Activated CD8-positive, alpha-beta memory T cell treated with anti-CD3 and anti-CD28 coated beads, Interleukin-2, amount 10 ng/mL, durations not matched to agents 7 days and 5 days (primary cell): ENCODE data around the gene CENPN. TPM values are rescaled to one million over a fixed set of nuclear protein-coding genes. Genes with fewer than 3 reads are reported as not detected.

ENCODE experiments used
- ATAC-seq: fragments of 150-1000 bp; cut with Tn5 transposase; one replicate; pipeline ENCODE4 v1.10.0; 2021; ENCODE audit warnings: moderate library complexity
- CTCF ChIA-PET: fragments of 350-600 bp; sonication (Branson Sonifier 250); formaldehyde crosslinking; loops from one replicate; lab custom pipeline; 2021; ENCODE audit warnings: antibody characterized with exemption; lab: Charles Lee
- DNase-seq: peaks from one replicate; pipeline ENCODE4 v3.0.0-alpha.2; 2020
- H3K27ac Mint-ChIP-seq: one replicate; pipeline ENCODE4 v1.8.0; 2021; ENCODE audit warnings: mild to moderate bottlenecking, mixed read lengths
- H3K27me3 Mint-ChIP-seq: one replicate; pipeline ENCODE4 v1.8.0; 2021; ENCODE audit warnings: mixed read lengths
- H3K36me3 Mint-ChIP-seq: one replicate; pipeline ENCODE4 v1.8.0; 2021; ENCODE audit warnings: mild to moderate bottlenecking, mixed read lengths
- H3K4me1 Mint-ChIP-seq: one replicate; pipeline ENCODE4 v1.8.0; 2021; ENCODE audit warnings: mixed read lengths
- H3K4me3 Mint-ChIP-seq: one replicate; pipeline ENCODE4 v1.8.0; 2021; ENCODE audit warnings: mild to moderate bottlenecking, moderate library complexity, mixed read lengths
- H3K9me3 Mint-ChIP-seq: one replicate; pipeline ENCODE4 v1.8.0; 2022; ENCODE audit warnings: low read depth, mixed read lengths
- total RNA-seq, 2 experiments: library from RNA; stranded (reverse); gene quantifications; one replicate each; pipeline ENCODE4 v1.2.3, GENCODE V29; 2021

The CENPN gene
- total RNA-seq, 2 experiments from 2014 or later: 66.1 to 73.7 TPM

- CTCF ChIA-PET: no interaction called here
- Mint-ChIP-seq H3K4me1 (peaks cover 9% of the 10 kb centered on the region), H3K36me3 (peaks cover 22% of the 10 kb centered on the region), H3K4me3 (no peak overlapping the region), H3K27me3 (no peaks in the 10 kb centered on the region), H3K27ac (no peak overlapping the region), H3K9me3 (no peaks in the 10 kb centered on the region)
- no peak for ATAC-seq
- DNase-seq: no peak
These were observed 25.9 kb upstream of the CENPN start for GRCh38 chr16:80981103-80981502.

GRCh38 chr16:80982646-80983045 is 24.4 kb upstream of the CENPN start:
- CTCF ChIA-PET: no interaction called here
- Mint-ChIP-seq H3K27ac (no peak overlapping the region), H3K4me3 (no peak overlapping the region), H3K36me3 (peaks cover 25% of the 10 kb centered on the region), H3K9me3 (no peaks in the 10 kb centered on the region), H3K4me1 (peaks cover 17% of the 10 kb centered on the region), H3K27me3 (no peaks in the 10 kb centered on the region)
- no peak for ATAC-seq
- no peak for DNase-seq

- ATAC-seq: no peak
- Mint-ChIP-seq H3K4me3 (no peak overlapping the region), H3K36me3 (peaks cover 21% of the 10 kb centered on the region), H3K27ac (no peak overlapping the region), H3K4me1 (peaks cover 17% of the 10 kb centered on the region), H3K9me3 (no peaks in the 10 kb centered on the region), H3K27me3 (no peaks in the 10 kb centered on the region)
- CTCF ChIA-PET: interaction anchor here (1.2 kb wide), 1 partner anchor 9 kb away, joined by 3 read pairs; no protein-coding TSS in a partner anchor
- DNase-seq: no peak
These were observed 22.7 kb upstream of the CENPN start for GRCh38 chr16:80984124-80984892.

- no peak overlapping the region for H3K4me3 Mint-ChIP-seq
- H3K27ac Mint-ChIP-seq: no peak overlapping the region
- H3K4me1 Mint-ChIP-seq: peaks cover 25% of the 10 kb centered on the region
- CTCF ChIA-PET: interaction anchor here (1.9 kb wide), 1 partner anchor 8 kb away, joined by 5 read pairs; no protein-coding TSS in a partner anchor
- DNase-seq (no peak), ATAC-seq (no peak)
- peaks cover 24% of the 10 kb centered on the region for H3K36me3 Mint-ChIP-seq
- H3K9me3 Mint-ChIP-seq: no peaks in the 10 kb centered on the region
- no peaks in the 10 kb centered on the region for H3K27me3 Mint-ChIP-seq
These were observed 21.4 kb upstream of the CENPN start for GRCh38 chr16:80985611-80986010.

DNA sequence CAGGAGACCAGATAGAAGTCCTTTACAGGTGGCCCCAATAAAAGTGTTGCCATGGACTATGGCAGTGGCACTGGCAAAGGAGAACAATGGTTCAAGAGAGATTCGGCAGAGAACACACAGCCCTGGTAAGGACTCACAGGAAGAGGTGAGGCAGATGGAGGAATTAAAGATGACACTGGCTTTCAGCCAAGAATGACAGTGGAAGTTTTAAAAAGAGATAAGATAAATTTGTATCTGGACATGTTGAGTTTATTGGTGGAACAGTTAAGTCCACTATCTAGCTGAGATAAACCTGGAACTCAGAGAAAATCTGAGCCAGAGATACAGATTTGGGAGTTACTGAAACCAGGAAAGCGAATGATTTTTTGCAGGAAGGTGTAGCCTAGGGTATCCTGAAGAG is 20.5 kb upstream of the CENPN start:
- CTCF ChIA-PET: interaction anchor here (1.9 kb wide), 1 partner anchor 9 kb away, joined by 5 read pairs; no protein-coding TSS in a partner anchor
- peaks cover 25% of the 10 kb centered on the region for H3K4me1 Mint-ChIP-seq
- no peaks in the 10 kb centered on the region for H3K9me3 Mint-ChIP-seq
- H3K36me3 Mint-ChIP-seq: peaks cover 24% of the 10 kb centered on the region
- no peak for ATAC-seq
- no peak overlapping the region for H3K27ac Mint-ChIP-seq
- H3K27me3 Mint-ChIP-seq: no peaks in the 10 kb centered on the region
- DNase-seq: no peak
- H3K4me3 Mint-ChIP-seq: no peak overlapping the region

DNA sequence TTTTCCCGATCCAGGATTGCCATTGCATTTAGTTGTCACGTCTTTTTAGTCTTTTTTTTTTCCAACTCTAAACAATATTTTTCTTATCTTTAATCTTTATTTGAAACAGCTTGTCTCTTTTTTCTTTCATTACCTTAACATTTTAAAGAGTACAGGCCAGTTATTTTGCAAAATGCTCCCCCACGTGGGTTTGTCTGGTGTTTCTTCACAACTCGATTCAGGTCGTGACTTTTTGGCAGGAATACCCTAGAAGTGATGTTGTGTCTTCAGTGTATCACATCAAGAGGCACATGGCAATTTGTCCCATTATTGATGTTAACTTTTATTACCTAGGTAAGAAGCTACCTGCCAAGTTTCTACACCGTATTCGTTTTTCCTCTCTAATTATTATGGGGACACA is 18.3 kb upstream of the CENPN start:
- DNase-seq: no peak
- H3K4me3 Mint-ChIP-seq: no peak overlapping the region
- H3K36me3 Mint-ChIP-seq: peaks cover 29% of the 10 kb centered on the region
- no peak overlapping the region for H3K27ac Mint-ChIP-seq
- peaks cover 30% of the 10 kb centered on the region for H3K4me1 Mint-ChIP-seq
- H3K27me3 Mint-ChIP-seq: no peaks in the 10 kb centered on the region
- no peak for ATAC-seq
- no peaks in the 10 kb centered on the region for H3K9me3 Mint-ChIP-seq
- CTCF ChIA-PET: interaction anchor here (1.8 kb wide), 1 partner anchor 16 kb away, joined by 5 read pairs; no protein-coding TSS in a partner anchor

DNA sequence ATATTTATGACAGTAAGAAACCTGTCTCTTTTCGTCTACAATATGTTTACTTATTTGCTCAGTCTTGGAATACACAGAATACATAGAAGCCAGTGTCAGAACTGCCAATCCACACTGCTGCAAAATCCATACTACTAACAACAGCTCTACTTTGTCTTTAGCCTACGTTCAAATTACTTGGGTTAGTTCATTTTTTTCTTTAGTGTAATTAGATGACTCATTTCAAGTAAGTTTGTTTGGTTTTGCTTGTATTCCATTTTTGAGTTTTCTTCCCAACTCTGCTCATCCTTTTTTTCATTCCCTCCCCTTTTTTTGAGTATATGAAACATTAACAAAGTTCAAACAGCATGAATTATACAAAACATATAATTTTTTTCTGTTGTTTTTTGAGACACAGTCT is 17.2 kb upstream of the CENPN start:
- H3K9me3 Mint-ChIP-seq: no peaks in the 10 kb centered on the region
- H3K36me3 Mint-ChIP-seq: peaks cover 37% of the 10 kb centered on the region
- CTCF ChIA-PET: no interaction called here

DNA sequence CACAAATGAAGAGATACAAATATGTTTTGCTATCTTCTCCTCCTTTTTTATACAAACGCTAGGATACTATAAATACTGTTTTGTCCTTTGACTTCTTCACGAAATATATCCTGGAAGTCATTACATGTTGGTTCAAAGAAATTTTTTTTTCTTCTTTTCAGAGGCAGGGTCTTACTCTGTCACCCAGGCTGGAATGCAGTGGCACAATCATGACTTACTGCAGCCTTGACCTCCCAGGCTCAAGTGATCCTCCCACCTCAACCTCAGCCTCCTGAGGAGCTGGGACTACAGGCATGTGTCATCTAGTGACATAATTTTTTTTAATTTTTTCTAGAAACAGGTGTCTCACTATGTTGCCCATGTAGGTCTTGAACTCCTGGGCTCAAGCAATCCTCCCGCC is 16.4 kb upstream of the CENPN start:
- Mint-ChIP-seq H3K4me1 (peaks cover 37% of the 10 kb centered on the region), H3K9me3 (no peaks in the 10 kb centered on the region), H3K4me3 (no peak overlapping the region), H3K36me3 (peaks cover 41% of the 10 kb centered on the region), H3K27ac (no peak overlapping the region), H3K27me3 (no peaks in the 10 kb centered on the region)
- CTCF ChIA-PET: interaction anchor here (0.6 kb wide), 1 partner anchor 14 kb away, joined by 3 read pairs; no protein-coding TSS in a partner anchor
- ATAC-seq (no peak), DNase-seq (no peak)

More for the DNA sequence above, 17.2 kb upstream of the CENPN start:
- Mint-ChIP-seq H3K27me3 (no peaks in the 10 kb centered on the region), H3K27ac (no peak overlapping the region), H3K4me1 (peaks cover 40% of the 10 kb centered on the region), H3K4me3 (no peak overlapping the region)
- no peak for DNase-seq
- ATAC-seq: no peak

GRCh38 chr16:80990978-80991377 is 16.0 kb upstream of the CENPN start:
- H3K4me1 Mint-ChIP-seq: peaks cover 38% of the 10 kb centered on the region
- CTCF ChIA-PET: interaction anchor here (0.6 kb wide), 1 partner anchor 13 kb away, joined by 3 read pairs; no protein-coding TSS in a partner anchor
- no peak overlapping the region for H3K4me3 Mint-ChIP-seq
- H3K36me3 Mint-ChIP-seq: peaks cover 41% of the 10 kb centered on the region
- H3K9me3 Mint-ChIP-seq: no peaks in the 10 kb centered on the region
- no peak for ATAC-seq
- H3K27me3 Mint-ChIP-seq: no peaks in the 10 kb centered on the region
- no peak for DNase-seq
- no peak overlapping the region for H3K27ac Mint-ChIP-seq

DNA sequence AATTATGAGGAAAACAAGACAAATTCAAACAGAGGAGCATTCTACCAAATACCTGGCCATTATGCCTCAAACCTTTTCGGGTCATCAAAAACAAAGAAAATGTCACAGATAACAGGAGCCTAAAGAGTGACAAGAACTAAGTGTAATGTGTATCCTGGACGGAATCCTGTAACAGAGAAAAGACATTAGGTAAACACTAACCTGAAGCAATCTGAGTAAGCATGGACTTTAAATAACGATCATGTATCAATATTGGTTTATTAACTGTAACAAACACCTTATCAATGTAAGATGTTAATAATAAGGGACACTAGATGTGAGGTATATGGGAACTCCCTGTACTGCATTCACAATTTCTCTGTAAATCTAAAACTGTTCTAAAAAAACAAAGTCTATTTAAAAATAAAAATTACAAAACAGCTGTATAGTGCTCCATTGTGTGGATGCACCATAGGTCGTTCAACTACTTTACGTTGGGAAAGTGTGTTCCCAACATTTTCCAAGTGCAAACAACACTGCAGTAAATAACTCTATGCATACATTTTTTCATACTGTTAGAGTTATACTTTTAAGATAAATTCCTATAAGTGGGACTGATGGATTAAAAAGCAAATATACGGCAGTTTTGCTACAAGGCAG is 15.1 kb upstream of the CENPN start:
- CTCF ChIA-PET: interaction anchor here (3.9 kb wide), 1 partner anchor 13 kb away, joined by 20 read pairs; no protein-coding TSS in a partner anchor
- Mint-ChIP-seq H3K27me3 (no peaks in the 10 kb centered on the region), H3K27ac (no peak overlapping the region), H3K9me3 (no peaks in the 10 kb centered on the region), H3K4me3 (no peak overlapping the region), H3K36me3 (peaks cover 44% of the 10 kb centered on the region), H3K4me1 (peaks cover 38% of the 10 kb centered on the region)
- ATAC-seq (no peak), DNase-seq (no peak)

- Mint-ChIP-seq H3K4me3 (no peak overlapping the region), H3K27me3 (no peaks in the 10 kb centered on the region), H3K9me3 (no peaks in the 10 kb centered on the region), H3K4me1 (peaks cover 41% of the 10 kb centered on the region), H3K27ac (no peak overlapping the region), H3K36me3 (peaks cover 41% of the 10 kb centered on the region)
- DNase-seq: no peak
- no peak for ATAC-seq
- CTCF ChIA-PET: interaction anchor here (3.9 kb wide), 1 partner anchor 12 kb away, joined by 20 read pairs; no protein-coding TSS in a partner anchor
These were observed 14.2 kb upstream of the CENPN start for GRCh38 chr16:80992676-80993293.

- no peaks in the 10 kb centered on the region for H3K27me3 Mint-ChIP-seq
These were observed 13.7 kb upstream of the CENPN start for GRCh38 chr16:80993307-80993706.

GRCh38 chr16:80993834-80994233 is 13.2 kb upstream of the CENPN start:
- H3K4me1 Mint-ChIP-seq: peaks cover 52% of the 10 kb centered on the region
- CTCF ChIA-PET: interaction anchor here (3.9 kb wide), 1 partner anchor 11 kb away, joined by 20 read pairs; no protein-coding TSS in a partner anchor
- ATAC-seq: no peak
- H3K9me3 Mint-ChIP-seq: no peaks in the 10 kb centered on the region
- peaks cover 44% of the 10 kb centered on the region for H3K36me3 Mint-ChIP-seq
- no peak overlapping the region for H3K27ac Mint-ChIP-seq
- H3K27me3 Mint-ChIP-seq: no peaks in the 10 kb centered on the region
- no peak for DNase-seq
- no peak overlapping the region for H3K4me3 Mint-ChIP-seq

More at GRCh38 chr16:80993307-80993706, 13.7 kb upstream of the CENPN start:
- no peak overlapping the region for H3K27ac Mint-ChIP-seq
- ATAC-seq (no peak), DNase-seq (no peak)
- CTCF ChIA-PET: interaction anchor here (3.9 kb wide), 1 partner anchor 11 kb away, joined by 20 read pairs; no protein-coding TSS in a partner anchor
- H3K4me3 Mint-ChIP-seq: no peak overlapping the region
- peaks cover 42% of the 10 kb centered on the region for H3K36me3 Mint-ChIP-seq
- H3K4me1 Mint-ChIP-seq: peaks cover 46% of the 10 kb centered on the region
- H3K9me3 Mint-ChIP-seq: no peaks in the 10 kb centered on the region
